Panc1 (cell line): ENCODE results near the gene ERMAP.

Experiments used
- CTCF ChIP-seq: fragments of 450-650 bp; IDR thresholded peaks from 2 replicates; pipeline ENCODE4 v1.5.1; 2017; ENCODE audit warnings: mild to moderate bottlenecking
- POLR2AphosphoS5 ChIP-seq: IDR thresholded peaks from 2 replicates; pipeline ENCODE4 v1.6.1; 2012; ENCODE audit warnings: mild to moderate bottlenecking, low read depth, low read length, moderate library complexity
- SIN3A ChIP-seq: IDR thresholded peaks from 2 replicates; pipeline ENCODE4 v1.6.1; 2012; ENCODE audit warnings: low read depth, mild to moderate bottlenecking, low read length, moderate library complexity, borderline replicate concordance; ENCODE audit not compliant: insufficient read depth
- TF ChIP-seq, protein P1 (sequence below), 2 experiments: IDR thresholded peaks; 2 replicates each; pipeline ENCODE4 v1.6.1; 2011 to 2012; ENCODE audit warnings: low read depth in 2 of 2, control low read depth in 1 of 2, low read length in 1 of 2, mild to moderate bottlenecking in 1 of 2, moderate library complexity in 1 of 2; ENCODE audit not compliant: insufficient read depth in 1 of 2

DNA sequence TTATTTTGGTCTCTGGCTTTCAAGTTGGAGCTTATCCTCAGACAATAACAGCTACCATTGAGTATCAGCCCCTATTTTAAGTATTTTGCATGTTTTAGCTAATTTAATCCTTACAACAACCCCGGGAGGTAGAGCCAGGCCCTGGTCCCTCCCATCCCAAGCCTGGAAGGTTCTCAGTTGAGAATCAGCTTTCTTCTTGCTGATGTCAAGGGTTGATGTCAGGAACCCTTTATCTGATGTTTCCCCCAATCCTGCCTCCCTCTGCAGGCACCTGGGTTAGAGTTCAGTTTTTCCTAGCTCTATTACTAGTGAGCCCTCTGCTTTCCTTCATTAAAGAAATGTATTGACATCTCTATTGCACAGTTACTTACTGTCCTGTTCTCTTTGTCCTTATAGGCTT, 3.9 kb downstream of the ERMAP start:
- TF ChIP-seq CTCF (no peak), POLR2AphosphoS5 (no peak), SIN3A (no peak)
- TF ChIP-seq, protein P1, sequence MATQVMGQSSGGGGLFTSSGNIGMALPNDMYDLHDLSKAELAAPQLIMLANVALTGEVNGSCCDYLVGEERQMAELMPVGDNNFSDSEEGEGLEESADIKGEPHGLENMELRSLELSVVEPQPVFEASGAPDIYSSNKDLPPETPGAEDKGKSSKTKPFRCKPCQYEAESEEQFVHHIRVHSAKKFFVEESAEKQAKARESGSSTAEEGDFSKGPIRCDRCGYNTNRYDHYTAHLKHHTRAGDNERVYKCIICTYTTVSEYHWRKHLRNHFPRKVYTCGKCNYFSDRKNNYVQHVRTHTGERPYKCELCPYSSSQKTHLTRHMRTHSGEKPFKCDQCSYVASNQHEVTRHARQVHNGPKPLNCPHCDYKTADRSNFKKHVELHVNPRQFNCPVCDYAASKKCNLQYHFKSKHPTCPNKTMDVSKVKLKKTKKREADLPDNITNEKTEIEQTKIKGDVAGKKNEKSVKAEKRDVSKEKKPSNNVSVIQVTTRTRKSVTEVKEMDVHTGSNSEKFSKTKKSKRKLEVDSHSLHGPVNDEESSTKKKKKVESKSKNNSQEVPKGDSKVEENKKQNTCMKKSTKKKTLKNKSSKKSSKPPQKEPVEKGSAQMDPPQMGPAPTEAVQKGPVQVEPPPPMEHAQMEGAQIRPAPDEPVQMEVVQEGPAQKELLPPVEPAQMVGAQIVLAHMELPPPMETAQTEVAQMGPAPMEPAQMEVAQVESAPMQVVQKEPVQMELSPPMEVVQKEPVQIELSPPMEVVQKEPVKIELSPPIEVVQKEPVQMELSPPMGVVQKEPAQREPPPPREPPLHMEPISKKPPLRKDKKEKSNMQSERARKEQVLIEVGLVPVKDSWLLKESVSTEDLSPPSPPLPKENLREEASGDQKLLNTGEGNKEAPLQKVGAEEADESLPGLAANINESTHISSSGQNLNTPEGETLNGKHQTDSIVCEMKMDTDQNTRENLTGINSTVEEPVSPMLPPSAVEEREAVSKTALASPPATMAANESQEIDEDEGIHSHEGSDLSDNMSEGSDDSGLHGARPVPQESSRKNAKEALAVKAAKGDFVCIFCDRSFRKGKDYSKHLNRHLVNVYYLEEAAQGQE (IDR thresholded peaks at IDR 0.05; ENCODE audit: insufficient read depth in 1 of 2, low read depth in 2 of 2, low read length in 1 of 2) = no peak
